Stromal cell of bone marrow (primary cell): ENCODE data around the gene NAALAD2.
"Not testable (repeated sequence)": the region's sequence is repeated elsewhere in the genome, so short reads cannot be mapped to it uniquely, and the experiment has no call there.

Source experiments
- DNase-seq: peaks from one replicate; pipeline ENCODE4 v3.0.0-alpha.2; 2012; ENCODE audit warnings: low read depth

The NAALAD2 gene

DNA sequence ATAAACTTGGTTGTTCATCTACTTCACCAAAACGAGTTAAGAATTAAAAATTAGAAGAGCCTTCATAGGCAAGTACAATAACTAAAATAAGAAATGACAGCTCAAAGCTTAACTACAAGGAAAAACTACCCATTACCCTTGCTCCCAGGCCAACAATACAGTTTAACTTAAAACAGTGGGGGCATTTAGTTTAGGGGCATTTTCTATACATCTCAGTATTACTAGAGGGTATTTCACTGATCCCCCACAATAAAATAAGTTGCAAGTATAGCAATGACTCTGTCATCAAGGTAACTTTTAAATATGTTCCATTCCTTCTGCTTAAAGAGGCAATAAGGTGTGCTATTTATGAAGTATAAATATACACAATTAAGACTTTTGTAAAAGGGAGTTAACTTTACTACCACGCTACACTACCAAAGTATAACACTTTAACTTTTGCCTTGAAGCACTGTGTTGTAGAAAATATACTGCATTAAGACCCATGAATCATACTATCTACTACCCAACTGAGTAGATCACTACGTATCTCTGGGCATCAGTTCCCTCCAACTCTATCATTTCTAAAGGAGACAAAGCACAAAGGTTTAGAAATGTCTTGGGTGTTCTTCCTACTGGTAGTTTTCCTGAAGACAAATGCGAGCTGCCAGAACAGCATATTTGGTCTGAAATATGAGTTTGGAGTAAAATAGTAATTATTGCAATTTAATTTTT is 58.6 kb downstream of the NAALAD2 start:
- no peak for DNase-seq

DNA sequence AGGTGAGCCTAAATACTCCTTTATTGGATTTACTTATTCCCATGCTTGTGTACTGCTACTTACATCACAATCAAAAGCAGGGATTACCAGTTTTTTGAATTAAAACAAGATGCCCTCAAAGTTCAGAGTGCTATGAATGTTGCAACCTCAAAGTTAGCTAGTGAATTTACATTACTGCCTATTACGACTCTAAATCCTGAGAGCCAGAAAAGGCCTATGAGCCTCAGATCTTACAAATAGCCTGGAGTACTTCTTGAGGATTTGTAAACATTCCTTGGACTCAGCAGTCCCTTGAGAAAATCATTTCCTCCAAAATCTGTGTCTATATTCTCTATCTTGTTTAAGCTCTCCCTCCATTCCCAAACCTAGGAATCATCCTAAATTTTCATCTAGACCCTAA is 62.9 kb downstream of the NAALAD2 start:
- DNase-seq, result no peak

DNA sequence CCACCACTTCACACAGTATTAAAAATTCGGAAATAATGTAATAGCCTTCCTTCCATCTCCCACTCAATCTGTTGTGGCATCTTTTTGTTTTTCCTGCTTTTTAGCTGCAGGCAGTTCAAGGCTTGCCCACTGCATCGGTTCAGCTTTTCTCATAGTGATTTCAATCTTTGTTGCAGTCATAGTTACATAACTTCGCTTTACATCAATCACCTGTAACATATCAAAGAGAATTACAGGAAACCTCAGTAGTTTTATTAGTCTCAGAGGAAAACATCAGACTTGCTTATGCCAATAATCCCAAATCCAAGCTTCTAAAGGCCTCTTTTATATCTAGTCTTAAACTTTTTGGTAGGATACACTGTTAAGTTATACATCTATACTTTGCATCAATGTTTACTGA is 67.9 kb downstream of the NAALAD2 start:
- no peak for DNase-seq

DNA sequence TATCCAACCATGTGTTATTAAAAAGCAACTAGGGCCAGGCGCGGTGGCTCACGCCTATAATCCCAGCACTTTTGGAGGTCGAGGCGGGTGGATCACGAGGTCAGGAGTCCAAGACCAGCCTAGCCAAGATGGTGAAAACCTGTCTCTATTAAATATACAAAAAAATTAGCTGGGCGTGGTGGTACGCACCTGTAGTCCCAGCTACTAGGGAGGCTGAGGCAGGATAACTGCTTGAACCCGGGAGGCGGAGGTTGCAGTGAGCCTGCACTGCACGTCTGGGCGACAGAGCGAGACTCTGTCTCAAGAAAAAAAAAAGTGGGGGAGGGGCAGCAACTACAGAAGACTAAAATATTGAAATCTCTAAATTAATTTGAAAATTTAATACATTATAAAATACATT is 69.9 kb downstream of the NAALAD2 start:
- no peak for DNase-seq

DNA sequence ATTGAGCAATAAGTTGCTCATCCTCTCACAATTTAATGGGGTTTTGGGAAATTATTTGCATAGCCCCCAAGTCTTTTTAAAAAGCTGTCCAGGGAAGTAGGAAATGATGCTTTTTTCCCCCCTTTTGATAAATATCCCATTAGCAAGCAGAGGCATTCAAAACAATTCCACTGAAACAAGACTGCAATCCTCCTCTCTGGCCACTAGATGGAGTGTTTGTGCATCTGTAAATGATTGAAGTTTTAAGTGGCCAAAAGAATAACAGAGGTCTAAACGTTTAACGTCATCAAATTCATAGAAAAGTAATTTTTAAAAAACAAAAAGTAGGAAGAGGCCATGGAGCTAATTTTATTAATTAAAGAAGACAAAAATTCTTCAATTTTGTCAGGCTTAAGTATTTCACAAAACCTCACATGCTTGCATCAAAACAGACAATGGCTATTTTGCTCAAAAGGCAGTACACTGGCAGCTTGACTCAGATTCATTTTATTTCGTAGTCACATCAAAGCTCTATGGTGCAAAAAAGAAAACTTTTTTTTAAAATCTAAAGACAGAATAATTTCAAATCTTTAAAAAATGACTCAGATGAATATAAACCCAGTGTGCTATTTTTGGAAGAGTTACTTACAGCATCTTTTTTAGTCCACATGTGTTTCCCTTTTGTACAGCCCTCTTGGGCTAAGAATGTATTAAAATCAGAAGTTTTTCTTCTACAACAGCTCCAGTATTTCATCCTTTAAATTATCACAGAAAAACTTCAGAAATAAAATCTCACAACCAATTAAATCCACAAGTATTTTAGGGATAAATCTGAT is 70.6 kb downstream of the NAALAD2 start:
- DNase-seq, result peak; percentile 29

DNA sequence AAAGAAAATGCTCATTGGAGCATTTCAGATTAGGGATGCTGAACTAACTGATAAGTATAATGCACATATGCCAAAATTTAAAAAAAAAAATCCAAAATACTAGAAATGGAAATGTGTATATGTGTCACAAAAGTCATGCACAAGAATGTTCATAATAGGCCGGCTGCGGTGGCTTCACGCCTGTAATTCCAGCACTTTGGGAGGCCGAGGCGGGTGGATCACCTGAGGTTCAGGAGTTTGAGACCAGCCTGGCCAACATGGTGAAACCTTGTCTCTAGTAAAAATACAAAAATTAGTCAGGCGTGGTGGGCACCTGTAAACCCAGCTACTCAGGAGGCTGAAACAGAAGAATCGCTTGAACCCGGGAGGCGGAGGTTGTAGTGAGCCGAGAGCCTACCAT is 73.5 kb downstream of the NAALAD2 start:
- DNase-seq, result not testable (repeated sequence)

DNA sequence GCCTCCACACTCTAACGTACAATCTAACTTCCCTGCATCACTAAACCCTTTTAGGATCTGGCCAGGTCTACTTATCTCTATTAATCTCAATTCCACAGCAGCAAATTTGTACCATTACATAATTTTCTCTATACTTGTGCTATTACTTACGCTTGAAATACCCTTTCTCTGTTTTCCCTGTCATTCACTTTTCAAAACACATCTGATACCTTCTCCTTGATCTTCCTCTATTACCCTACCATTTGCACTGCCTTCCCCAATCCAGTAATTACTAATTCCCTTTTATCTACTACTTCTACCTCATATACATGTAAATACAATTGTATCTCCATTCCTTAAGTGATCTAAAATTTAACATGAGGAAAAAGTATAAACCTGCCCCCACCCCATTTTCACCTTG is 74.4 kb downstream of the NAALAD2 start:
- no peak for DNase-seq

DNA sequence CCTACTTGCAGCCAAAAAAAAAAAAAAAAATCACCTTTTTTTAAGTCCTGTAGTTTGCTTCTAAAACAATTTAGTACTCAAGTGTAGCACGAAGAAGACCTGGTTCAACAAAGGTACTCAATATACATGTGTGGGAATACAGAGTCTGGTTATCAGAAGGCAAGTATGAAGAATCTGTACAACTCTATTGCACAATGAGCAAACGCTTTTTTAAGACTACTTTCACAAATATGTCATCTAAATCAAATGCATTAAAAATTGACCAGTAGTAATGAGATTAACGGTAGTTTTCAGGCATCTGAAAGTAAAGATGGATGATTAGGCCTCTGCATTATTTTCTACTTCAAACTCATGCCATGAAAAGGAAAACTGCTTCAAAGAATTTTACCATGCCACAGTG is 78.9 kb downstream of the NAALAD2 start:
- no peak for DNase-seq

DNA sequence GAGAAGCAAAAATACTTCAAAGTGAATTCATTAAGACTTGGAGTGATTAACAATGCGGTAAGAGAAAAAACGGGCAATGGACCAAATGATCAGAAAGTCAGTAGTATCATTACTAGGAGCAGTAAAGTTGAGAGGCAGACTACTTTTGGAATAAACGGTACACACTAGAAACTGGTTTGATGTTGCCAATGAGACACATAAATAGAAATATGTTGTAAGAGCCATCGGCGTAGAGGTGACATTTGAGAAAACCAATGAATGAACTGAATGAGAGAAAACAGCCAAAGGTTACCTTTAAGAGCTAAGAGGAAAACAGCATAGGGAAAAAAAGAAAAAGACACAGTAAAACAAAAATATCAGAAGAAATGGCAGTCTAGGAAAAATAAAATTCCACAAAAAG is 82.1 kb downstream of the NAALAD2 start:
- no peak for DNase-seq

DNA sequence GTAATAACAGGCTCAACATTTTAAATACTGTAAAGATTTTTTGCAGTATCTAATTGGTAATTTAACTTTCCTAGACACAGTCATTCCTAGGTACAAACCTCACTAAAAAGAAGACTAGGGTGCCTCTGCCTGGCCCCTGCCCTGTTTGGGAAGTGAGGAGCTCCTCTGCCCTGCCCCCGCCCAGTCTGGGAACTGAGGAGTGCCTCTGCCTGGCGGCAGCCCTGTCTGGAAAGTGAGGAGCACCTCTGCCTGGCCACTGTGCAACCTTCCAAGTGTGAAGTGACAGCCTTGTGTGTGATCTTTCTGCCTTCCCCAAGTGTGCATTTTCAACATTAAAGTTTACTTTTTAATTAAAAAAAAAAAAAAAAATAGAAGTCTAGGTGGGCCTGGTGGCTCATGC is 84.1 kb downstream of the NAALAD2 start:
- DNase-seq, result no peak

DNA sequence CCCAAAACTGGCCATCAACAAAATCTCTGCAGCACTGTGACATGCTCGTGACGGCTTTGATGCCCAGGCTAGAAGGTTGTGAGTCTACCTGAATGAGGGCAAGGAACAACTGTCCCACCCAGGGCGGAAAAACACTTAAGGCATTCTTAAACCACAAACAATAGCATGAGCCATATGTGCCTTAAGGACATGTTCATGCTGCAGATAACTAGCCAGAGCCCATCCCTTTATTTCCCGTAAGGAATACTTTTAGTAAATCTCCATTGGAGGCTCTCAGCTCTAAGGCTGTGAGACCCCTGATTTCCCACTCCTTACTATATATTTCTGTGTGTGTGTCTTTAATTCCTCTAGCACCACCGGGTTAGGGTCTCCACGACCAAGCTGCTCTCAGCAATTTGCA is 85.0 kb downstream of the NAALAD2 start:
- no peak for DNase-seq

DNA sequence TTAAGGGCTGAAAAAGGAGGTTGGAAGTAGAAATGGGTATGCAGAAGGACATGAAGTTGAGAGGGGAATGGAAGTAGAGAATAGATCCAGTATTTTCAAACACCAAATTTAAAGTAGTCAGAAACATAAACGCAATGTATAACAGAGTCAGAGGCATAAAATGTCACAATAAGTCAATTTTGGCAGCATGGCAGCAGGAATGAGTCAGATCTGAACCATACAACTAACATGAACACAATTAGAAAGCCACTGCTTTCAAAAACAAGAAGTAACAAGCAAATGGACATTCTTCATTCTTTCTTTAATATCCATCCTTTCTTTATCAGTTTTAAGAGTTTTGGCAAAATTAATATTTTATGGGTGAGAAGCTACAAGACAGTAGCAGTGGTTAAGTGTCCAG is 85.9 kb downstream of the NAALAD2 start:
- peak; percentile 49 for DNase-seq

DNA sequence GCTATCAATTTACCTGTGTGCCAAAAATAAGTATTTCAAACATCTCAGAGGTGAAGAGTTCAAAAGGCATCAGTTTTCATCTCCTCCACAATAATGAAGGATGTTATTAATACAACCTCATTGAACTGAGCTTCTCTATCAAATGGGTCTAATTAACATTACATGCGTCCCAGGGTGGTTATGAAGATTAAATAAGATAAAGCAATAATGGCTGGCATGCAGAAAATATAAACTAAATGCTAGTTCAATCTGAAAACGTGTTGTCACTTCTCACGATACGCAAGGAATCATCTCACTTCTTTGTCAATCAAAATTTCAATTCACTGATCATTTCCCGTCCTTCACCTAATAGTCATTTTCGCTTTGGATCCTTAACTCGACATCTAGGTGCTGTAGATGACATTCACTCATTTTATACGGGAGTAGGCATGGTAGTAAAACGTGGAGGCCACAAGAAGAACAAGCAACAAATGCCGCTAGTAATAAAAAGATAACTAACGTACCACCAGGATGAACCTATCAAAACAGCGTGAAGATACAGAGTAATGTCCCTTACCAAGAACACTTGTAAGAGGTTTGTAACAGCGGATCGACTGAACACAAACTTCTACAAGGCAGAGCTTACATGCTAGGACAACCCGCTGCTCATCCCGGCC is 87.5 kb downstream of the NAALAD2 start:
- DNase-seq, result no peak

DNA sequence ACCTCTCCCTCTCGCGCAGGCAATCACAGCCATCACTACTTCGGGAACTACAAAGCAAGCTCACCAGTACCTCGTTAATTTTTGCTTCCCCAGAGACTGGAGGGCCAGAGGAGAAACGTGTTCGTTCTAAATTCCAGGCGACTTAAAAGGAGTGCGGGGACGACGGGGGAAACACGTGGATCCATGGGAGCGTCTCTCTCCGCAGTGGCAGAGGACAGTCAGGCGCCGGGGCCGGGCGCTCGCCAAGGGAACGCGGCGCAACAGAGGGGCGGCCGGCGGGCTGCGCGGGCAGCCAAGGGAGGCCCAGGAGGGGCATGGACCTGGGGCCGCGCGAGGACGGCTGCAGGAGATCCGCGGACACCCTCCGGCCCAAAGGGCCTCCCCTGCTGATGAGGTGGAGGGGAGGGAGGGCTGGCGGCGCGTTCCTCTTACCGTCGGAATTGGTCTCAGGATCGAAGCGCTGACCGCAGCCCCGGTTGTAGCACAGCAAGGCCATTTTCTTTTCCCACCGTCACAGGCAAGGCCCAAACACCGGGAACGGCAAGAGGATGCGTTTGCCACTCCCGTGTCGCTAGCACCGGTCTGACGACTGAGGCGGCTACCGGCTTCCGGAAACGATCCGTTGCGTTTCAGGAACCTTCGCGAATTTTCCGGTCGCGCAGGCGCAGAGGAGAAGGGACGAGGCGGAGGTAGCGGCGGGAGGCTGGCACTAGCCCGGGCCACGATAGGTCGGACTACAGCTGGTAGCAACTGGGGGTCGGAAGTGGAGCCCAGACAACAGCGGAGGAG is 88.2 kb downstream of the NAALAD2 start, which contains the start of gene CHORDC1:
Gene CHORDC1 (minus strand): TSS at position 591 of the 789 bp plus-strand sequence. CDS start 95 bp downstream, at position 496.
- DNase-seq, result peak; percentile 75

DNA sequence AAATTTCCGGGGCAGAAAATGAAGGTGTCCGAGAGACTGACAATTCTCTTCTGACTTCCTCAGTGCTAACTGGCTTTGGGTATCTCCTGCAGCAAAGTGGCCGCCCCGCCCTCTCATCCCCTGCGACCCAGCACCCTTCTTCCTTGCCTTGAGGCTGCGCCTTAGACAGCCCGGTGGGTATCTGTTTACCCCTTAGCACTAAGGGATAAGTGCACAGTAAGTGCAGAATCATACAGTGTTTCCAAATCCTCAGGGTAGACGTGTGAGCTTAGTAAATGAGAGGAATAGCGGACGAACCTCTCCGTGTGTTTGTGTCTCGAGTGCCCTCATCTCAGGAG is 88.8 kb downstream of the NAALAD2 start:
- no peak for DNase-seq

DNA sequence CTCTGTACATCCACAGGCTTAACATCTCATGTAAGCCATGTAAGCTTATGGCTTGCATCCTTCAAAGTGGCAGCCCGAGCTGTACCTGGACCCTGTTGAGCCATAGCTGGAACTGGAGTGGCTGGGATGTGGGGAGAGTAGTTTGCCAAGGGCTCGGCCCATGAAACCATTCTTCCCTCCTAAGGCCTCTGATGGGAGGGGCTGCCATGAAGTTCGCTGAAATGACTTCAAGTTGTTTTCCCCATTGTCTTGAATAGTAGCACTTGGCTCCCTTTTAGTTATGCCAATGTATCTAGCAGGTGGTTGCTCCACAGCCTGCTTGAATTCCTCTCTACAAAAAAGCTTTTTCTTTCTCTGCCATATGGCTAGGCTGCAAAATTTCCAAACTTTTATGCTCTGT is 93.6 kb downstream of the NAALAD2 start:
- DNase-seq, result no peak

DNA sequence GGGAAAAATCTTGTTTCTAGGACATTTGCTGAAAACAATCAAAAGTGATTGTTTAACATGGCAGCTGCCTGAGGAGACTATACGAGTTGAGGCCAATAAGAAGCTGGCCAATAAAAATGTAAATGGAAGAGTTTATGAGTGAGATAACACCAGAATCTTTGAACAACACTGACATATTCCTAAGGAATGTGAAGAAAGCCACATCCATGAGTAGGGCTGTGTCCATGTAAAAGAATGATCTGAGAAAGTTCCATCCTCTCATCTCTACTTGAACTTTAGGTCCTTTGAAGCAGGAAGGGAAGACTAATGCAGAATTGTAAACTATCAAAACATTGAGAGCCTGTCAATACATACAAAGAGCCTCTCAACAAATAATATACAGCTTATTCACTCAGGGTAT is 95.3 kb downstream of the NAALAD2 start:
- DNase-seq, result no peak

DNA sequence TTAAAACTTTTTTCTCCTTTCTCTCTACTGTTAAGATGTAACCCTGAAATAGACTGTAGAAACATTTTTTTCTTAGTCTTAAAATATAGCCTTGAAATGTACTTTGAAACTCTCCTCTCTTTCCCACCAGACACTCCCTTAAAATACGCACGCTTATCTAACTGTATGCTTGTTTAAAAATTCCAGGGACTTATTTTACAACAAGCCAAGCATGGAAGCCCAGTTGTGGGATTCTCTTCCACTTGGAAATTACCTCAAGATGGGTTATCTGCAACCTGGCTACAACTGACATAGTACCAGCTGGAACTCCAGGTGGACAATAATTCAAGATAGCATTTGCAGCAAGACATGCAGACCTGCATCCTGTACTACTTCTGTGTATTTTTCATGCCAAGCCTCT is 100.5 kb downstream of the NAALAD2 start:
- DNase-seq, result no peak

DNA sequence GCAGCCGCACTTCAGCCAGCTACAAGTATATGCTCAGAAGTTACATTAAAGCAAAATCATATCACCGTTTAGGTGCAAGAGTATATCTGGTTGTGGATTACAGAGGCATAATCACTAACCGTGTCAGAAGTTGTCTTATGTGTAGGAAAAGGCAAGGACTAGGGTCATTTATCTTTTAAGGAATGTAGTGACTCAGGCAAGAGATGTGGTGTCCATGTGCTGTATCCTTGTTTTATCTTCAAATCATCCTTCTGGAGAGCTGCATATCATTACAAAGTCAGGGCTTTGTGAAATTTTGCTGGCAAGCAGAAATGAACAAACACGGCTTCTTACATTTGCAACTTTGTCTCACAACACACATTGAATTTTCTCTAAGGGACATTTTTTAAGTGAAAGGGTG is 101.1 kb downstream of the NAALAD2 start:
- no peak for DNase-seq

DNA sequence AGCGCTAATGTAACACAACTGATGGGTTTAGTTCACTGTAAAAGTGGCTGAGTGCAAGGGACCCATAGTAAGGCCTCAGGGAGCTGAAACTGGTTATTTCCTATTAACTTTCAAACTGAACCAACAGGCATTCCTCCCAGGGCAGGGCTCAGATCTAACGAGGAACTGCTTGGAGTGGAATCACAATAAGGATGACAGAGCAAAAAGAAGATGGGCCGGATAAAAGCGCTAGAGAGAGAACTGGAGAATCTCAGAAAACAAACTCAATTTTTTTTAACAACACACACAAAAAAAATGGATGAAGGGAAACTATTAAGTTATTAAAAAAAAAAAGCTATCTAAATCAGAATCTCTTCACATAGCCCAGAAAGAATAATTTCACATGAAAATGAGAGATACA is 102.5 kb downstream of the NAALAD2 start:
- no peak for DNase-seq

DNA sequence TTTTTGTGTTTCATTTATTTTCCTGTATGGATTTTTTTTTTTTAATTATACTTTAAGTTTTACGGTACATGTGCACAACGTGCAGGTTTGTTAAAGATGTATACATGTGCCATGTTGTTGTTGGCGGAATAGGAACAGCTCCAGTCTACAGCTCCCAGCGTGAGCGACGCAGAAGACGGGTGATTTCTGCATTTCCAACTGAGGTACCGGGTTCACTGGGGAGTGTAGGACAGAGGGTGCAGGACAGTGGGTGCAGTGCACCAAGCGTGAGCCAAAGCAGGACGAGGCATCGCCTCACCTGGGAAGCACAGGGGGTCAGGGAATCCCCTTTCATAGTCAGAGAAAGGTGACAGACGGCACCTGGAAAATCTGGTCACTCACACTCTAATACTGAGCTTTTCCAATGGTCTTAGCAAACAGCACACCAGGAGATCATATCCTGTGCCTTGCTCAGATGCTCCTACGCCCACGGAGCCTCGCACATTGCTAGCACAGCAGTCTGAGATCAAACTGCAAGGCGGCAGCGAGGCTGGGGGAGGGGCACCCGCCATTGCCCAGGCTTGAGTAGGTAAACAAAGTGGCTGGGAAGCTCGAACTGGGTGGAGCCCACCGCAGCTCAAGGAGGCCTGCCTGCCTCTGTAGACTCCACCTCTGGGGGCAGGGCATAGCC is 105.6 kb downstream of the NAALAD2 start:
- not testable (repeated sequence) for DNase-seq

DNA sequence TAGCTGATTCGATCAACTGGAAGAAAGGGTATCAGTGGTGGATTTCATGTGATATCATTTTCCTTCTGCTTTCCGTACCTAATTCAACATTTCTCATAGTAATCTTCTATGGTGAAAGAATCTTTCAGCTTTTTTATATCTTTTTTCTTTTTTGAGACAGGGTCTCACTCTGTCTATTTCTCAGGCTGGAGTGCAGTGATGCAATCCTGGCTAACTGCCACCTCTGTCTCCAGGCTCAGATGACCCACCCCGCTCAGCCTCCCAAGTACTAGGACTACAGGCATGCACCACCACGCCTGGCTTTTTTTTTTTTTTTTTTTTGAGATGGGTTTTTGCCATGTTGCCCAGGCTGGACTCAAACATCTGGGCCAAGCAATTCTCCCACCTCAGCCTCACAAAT is 107.0 kb downstream of the NAALAD2 start:
- DNase-seq, result no peak
